B cell (primary cell): ENCODE data around the gene GTF2H4.

Experiments
- CTCF ChIP-seq: fragments of 200-600 bp; IDR thresholded peaks from one replicate; pipeline ENCODE4 v1.8.0; 2022; ENCODE audit warnings: antibody characterized with exemption, mild to moderate bottlenecking
- EZH2 ChIP-seq: IDR thresholded peaks from 2 replicates; pipeline ENCODE4 v1.6.1; 2012; ENCODE audit warnings: borderline replicate concordance, low read depth, mild to moderate bottlenecking, moderate library complexity, low read length; ENCODE audit not compliant: insufficient read depth, poor library complexity, severe bottlenecking

- TF ChIP-seq CTCF (no peak), EZH2 (no peak)
These were observed 30.7 kb downstream of the GTF2H4 start for GRCh38 chr6:30938730-30939129.
